Thyroid gland (tissue), 4 donors: ENCODE measurements around the gene OR52D1. TPM values are rescaled to one million over a fixed set of nuclear protein-coding genes. Genes with fewer than 3 reads are reported as not detected.

Experiments used
- DNase-seq, 2 donors: peaks; one replicate each; pipeline ENCODE4 v3.0.0-alpha.2; 2019
- H3K27ac ChIP-seq, 3 donors: fragments of 200-600 bp; sonication (generic); 1 replicate in 2 of 3; 2 replicates in 1 of 3; pipeline ENCODE4 v1.5.1; 2016 to 2019; ENCODE audit warnings: mild to moderate bottlenecking in 1 of 3, moderate library complexity in 1 of 3
- H3K27me3 ChIP-seq: fragments of 200-600 bp; sonication (generic); one replicate; pipeline ENCODE4 v1.5.1; 2019
- H3K36me3 ChIP-seq, 2 donors: fragments of 200-600 bp; sonication (generic); one replicate each; pipeline ENCODE4 v1.5.1; 2016 to 2019
- H3K4me1 ChIP-seq, 2 donors: fragments of 200-600 bp; sonication (generic); one replicate each; pipeline ENCODE4 v1.5.1; 2017 to 2019
- H3K4me3 ChIP-seq, 3 donors: fragments of 200-600 bp; sonication (generic); replicated peaks in 1 of 3; 1 replicate in 2 of 3; 2 replicates in 1 of 3; pipeline ENCODE4 v1.5.1; 2016; ENCODE audit warnings: mild to moderate bottlenecking in 1 of 3
- H3K9me3 ChIP-seq: fragments of 200-600 bp; sonication (generic); one replicate; pipeline ENCODE4 v1.5.1; 2017
- CTCF ChIP-seq, 6 experiments: fragments of 200-600 bp in 3 of 6; fragments of 450-650 bp in 3 of 6; sonication (generic) in 3 of 6; IDR thresholded peaks; one replicate each; pipeline ENCODE4 v1.5.1; 2016 to 2019; ENCODE audit warnings: antibody characterized with exemption in 6 of 6, mild to moderate bottlenecking in 2 of 6, inconsistent platforms in 1 of 6, moderate library complexity in 1 of 6
- POLR2A ChIP-seq, 2 donors: fragments of 450-650 bp; IDR thresholded peaks; one replicate each; pipeline ENCODE4 v1.6.1; 2017; ENCODE audit warnings: antibody characterized with exemption in 2 of 2, mild to moderate bottlenecking in 2 of 2, moderate library complexity in 1 of 2
- WGBS, 2 donors: methylation state at CpG; one replicate each; pipeline ENCODE4 v1.1.5; 2017; 5-methylcytosine and 5-hydroxymethylcytosine counted together
- intact Hi-C: fragments of 100-400 bp; cut with DNase I; formaldehyde crosslinking; loops from one replicate; pipeline ENCODE4 v1.15.1; 2023
- total RNA-seq, 4 donors: library from RNA; depleted of rRNA; stranded (reverse); fragments of >200 nt; gene quantifications; one replicate each; pipeline ENCODE4 v1.2.3, GENCODE V29; 2016

The OR52D1 gene
- total RNA-seq, 4 donors from 2014 or later = not detected

GRCh38 chr11:5486421-5486820, 2.1 kb upstream of the OR52D1 start:
- TF ChIP-seq POLR2A (IDR thresholded peaks at IDR 0.05) = no peak
- TF ChIP-seq CTCF (IDR thresholded peaks at IDR 0.05) = no peak
- Histone ChIP-seq H3K9me3 (no peaks in the 10 kb centered on the region), H3K27me3 (no peaks in the 10 kb centered on the region), H3K4me1 (no peaks in the 10 kb centered on the region), H3K27ac (no peak overlapping the region), H3K36me3 (no peaks in the 10 kb centered on the region), H3K4me3 (no peak overlapping the region)
- intact Hi-C loops = no loop called here
- no peak for DNase-seq
- WGBS, 2 donors = 69 to 72% methylated on average over 3 of the region's 3 CpGs

GRCh38 chr11:5488798-5489399, 414 bp downstream of the OR52D1 start:
- WGBS, 2 donors = 94 to 97% methylated on average over 4 of the region's 4 CpGs
- intact Hi-C loops = no loop called here
- Histone ChIP-seq H3K4me1 (no peaks in the 10 kb centered on the region), H3K27me3 (no peaks in the 10 kb centered on the region), H3K36me3 (no peaks in the 10 kb centered on the region), H3K4me3 (no peak overlapping the region), H3K27ac (no peak overlapping the region), H3K9me3 (no peaks in the 10 kb centered on the region)
- TF ChIP-seq POLR2A (IDR thresholded peaks at IDR 0.05) = no peak
- no peak for TF ChIP-seq CTCF (IDR thresholded peaks at IDR 0.05)
- no peak for DNase-seq

- no peak for DNase-seq
- Histone ChIP-seq H3K27me3 (no peaks in the 10 kb centered on the region), H3K36me3 (no peaks in the 10 kb centered on the region), H3K4me3 (no peak overlapping the region), H3K9me3 (no peaks in the 10 kb centered on the region), H3K4me1 (no peaks in the 10 kb centered on the region), H3K27ac (no peak overlapping the region)
- intact Hi-C loops = no loop called here
- TF ChIP-seq CTCF (IDR thresholded peaks at IDR 0.05) = no peak
- 54% methylated on average over 5 of the region's 5 CpGs for WGBS, 2 donors
Observed at GRCh38 chr11:5489576-5490357, 1.3 kb downstream of the OR52D1 start.

- intact Hi-C loops = no loop called here
Observed at GRCh38 chr11:5499671-5500070, 11.2 kb downstream of the OR52D1 start.

More at GRCh38 chr11:5499671-5500070, 11.2 kb downstream of the OR52D1 start:
- H3K9me3 ChIP-seq = no peaks in the 10 kb centered on the region
- H3K4me3 ChIP-seq = no peak overlapping the region
- no peaks in the 10 kb centered on the region for H3K36me3 ChIP-seq
- no peaks in the 10 kb centered on the region for H3K27me3 ChIP-seq
- 68 to 78% methylated on average over 2 of the region's 2 CpGs for WGBS, 2 donors
- no peaks in the 10 kb centered on the region for H3K4me1 ChIP-seq
- no peak overlapping the region for H3K27ac ChIP-seq
- TF ChIP-seq POLR2A (IDR thresholded peaks at IDR 0.05) (no peak), CTCF (IDR thresholded peaks at IDR 0.05) (no peak)
- DNase-seq = no peak
